GM12874 (cell line): ENCODE data around the gene CCDC187.

Source experiments
- TF ChIP-seq, protein P1 (sequence below): IDR thresholded peaks from 2 replicates; pipeline ENCODE4 v1.5.1; 2011; ENCODE audit warnings: low read depth, mild to moderate bottlenecking, control low read depth, low read length, moderate library complexity; ENCODE audit not compliant: insufficient read depth

The CCDC187 gene

GRCh38 chr9:136218271-136218670 lies 85.6 kb downstream of the CCDC187 start:
- TF ChIP-seq, protein P1, sequence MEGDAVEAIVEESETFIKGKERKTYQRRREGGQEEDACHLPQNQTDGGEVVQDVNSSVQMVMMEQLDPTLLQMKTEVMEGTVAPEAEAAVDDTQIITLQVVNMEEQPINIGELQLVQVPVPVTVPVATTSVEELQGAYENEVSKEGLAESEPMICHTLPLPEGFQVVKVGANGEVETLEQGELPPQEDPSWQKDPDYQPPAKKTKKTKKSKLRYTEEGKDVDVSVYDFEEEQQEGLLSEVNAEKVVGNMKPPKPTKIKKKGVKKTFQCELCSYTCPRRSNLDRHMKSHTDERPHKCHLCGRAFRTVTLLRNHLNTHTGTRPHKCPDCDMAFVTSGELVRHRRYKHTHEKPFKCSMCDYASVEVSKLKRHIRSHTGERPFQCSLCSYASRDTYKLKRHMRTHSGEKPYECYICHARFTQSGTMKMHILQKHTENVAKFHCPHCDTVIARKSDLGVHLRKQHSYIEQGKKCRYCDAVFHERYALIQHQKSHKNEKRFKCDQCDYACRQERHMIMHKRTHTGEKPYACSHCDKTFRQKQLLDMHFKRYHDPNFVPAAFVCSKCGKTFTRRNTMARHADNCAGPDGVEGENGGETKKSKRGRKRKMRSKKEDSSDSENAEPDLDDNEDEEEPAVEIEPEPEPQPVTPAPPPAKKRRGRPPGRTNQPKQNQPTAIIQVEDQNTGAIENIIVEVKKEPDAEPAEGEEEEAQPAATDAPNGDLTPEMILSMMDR = no peak

- TF ChIP-seq, protein P1 = no peak
Measured at GRCh38 chr9:136216541-136217244, 87.2 kb downstream of the CCDC187 start.

DNA sequence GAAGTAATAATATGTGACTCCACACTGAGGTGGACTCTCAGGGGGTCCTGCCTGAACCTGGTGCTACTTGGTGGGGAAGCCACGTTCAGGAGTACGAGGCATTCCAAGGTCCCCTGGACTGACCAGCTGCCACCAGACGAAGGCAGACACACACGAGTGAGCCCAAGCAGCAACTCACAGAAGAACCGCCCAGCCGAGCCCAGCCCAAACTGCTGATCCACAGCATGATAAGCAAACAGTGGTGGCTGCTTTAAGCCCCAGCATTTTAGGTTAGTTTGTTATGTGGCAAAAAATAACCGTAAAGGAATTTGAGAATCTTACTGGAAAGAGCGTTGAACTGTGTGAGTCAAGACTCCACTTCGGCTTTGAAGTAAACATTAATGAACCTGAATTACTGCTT lies 90.2 kb downstream of the CCDC187 start:
- TF ChIP-seq, protein P1 = no peak

- TF ChIP-seq, protein P1 = no peak
Measured at GRCh38 chr9:136212345-136212950, 91.4 kb downstream of the CCDC187 start.

- TF ChIP-seq, protein P1 = no peak
Measured at GRCh38 chr9:136211441-136212344, 92.2 kb downstream of the CCDC187 start.

DNA sequence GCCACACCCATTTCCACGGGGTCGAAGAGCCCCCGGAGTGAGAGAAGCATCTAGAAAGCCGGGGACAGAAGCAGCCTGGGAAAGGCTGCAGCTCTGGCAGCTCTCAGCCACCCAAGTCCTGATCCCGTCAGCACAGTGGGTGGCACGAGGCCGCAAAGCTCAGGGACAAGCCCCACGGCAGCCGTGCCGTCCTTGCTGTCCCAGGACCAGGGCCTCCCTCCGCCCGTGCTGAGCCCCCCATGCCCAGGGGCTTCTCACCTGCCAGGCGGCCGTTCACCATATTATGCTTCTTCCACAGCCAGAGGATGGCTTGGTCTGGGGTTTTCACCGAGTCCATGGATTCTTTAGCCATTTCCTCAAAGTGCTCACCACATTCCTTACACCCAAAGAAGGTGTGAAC lies 92.9 kb downstream of the CCDC187 start:
- TF ChIP-seq, protein P1 = no peak

DNA sequence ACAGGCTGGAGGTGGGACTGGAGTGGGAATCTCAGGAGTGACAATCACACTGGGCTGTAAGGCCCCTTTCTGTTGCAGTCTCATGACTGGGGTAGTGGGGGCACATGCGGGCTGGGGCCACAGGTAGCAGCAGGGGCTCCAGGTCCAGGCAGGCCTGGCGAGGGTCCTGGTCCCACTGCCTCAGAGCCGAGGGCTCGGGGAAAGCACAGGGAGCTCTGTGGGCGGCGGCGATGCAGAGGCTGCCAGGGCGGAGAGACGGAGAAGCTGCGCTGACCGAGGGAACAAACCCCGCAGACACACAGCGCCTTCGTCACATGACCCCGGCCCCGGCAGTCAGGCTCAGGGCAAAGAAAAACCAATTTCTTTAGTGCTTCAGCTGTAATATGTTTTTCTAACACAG lies 93.6 kb downstream of the CCDC187 start:
- TF ChIP-seq, protein P1 = no peak
